Putamen (tissue), 1 donor: ENCODE results near the gene DPH6.
"Not testable (repeated sequence)": the region's sequence is repeated elsewhere in the genome, so short reads cannot be mapped to it uniquely, and the experiment has no call there.

ENCODE experiments used
- DNase-seq: peaks from one replicate; pipeline ENCODE4 v3.0.0-alpha.2; 2016; ENCODE audit warnings: low spot score

DPH6 gene

DNA sequence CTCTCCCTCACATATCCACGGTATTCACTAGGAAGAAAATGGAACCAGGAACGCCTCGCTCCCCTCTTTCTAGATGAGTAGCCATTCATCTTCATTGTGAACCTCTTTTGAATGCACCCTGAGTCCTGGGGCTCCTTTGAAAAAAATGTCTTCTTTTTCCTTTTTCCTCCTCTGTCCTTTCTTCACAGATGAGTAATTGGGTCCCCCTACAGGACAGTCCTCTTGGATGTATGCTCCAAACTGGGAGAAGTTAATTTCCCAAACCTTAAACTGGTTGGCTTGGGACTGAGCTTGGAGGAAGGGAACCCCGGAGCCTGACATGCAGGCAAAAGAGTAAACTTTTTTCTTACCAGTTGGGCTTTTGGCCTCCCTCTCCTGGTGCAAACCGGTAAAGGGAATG is 108.8 kb downstream of the DPH6 start:
- DNase-seq: no peak

DNA sequence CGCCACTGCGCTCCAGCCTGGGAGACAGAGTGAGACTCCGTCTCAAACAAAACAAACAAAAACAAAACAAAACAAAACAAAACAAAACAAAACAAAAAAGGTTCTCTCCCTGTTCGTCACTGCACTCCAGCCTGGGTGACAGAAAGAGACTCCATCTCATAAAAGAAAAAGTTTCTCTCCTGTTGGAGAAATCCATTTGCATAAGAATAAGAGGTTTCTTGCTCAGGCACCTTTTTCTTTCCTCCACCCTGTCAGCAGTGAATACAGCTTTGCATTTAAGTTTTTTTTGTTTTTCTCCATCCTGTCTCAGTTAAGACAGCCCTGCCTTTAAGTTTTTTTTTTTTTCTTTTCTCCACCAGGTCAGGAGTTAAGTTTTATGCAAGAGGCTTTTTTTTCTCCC is 109.5 kb downstream of the DPH6 start:
- DNase-seq: no peak

DNA sequence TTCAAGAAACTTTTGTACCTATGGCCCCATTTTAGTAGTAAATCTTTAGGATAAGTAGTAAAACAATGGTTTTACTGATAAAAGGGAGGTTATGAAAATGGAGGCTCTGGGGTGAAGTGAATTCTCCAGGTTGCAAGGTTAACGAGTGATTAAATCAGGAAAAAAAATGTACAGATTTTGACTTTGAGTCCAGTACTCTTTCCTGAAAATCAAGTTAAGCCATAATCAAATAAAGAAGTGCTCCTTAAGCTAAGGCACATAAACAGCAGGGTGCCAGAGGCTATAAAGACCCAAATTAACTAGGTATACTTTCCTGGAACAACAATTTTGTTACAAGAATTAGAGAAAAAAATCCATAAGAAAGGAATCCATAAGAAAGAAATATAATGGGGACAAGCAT is 114.7 kb downstream of the DPH6 start:
- no peak for DNase-seq

DNA sequence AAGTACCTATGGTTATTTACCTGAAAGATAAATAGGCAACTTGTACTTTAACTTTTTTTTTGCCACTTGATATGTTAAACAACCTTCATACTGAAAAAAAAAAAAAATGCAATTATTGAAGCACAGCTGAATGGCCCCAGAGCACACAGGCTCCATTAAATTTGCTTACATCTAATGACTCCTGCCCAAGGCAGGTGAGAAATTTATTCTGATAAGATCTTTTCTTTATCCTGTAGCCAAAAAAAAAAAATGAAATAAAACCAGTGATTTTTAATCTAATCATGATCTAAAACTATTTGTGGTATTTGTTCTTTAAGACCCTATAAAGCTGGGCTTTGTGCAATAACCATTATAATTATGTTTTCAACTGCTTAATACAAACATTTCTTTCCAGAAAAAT is 115.7 kb downstream of the DPH6 start:
- no peak for DNase-seq

DNA sequence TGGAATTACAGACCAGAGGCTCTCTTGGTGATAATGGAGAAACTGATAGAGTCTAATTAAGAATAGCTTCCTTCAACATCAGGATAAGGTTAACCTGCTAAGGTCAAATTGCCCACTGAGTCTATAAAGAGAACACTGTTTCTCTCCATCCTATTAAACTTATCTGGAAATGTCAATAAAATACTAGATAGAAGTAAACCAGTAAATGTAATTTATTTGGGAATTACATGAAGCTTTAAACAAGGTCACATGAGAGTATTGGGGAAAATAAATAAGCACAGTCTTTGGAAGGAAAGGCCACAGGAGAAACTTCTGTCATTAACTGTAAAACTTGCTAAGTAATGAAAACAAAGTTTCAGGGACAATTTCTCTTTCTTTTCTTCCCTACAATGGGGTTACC is 118.5 kb downstream of the DPH6 start:
- DNase-seq: no peak

DNA sequence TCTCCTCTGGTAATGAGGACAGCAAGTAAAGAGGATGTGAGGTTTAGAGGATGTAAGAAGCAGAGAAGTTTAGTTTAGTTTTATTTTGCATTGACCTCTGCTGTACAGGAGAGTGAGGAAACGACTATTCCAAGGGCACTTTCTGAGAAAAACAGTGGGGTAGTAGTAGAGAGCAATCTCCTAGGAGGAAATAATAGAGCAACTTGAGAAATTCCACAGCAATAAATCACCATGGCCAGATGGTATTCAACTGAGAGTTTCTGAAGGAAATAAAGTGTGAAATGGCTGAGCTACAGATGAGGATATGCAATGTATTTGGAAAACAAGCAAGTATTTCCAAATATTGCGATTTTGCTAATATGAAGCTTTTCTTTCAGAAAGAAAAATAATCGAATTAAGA is 118.9 kb downstream of the DPH6 start:
- DNase-seq: no peak

DNA sequence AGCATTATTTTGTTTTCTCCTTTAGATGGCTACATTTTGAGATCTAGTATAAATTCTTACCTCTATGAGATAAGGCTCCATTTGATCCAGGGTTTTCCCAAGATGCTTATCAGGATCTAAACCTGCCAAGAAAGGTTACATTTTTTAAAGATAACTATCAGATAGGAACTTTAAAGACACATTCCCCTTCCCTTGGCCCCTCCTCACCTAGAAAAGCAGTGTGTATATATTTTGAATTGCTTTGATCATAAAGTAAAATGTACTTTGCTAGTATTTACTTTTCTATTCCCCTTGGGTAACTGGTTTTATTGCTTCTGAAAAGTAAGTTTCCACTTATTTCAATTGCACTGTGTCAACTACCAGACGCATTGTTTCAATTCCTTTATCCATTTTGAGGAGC is 135.2 kb downstream of the DPH6 start:
- DNase-seq: no peak

DNA sequence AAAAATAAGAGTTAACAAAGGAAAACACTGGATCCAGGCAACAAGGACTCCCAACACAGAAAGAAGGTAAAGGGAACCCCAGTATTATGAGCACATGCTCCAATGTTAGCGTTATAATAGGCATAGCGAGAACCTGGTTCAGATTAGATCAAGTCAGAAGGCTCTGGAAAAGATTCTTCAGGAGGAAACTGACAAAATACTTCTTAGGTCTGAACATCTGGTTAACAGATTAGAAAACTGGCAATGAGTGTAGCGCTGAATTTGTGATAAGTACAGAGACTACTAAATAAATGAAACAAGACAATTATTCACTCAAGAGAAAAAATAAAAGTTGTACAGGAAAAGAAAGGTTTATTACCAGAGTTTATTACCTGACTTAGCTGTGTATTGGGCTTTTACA is 146.1 kb downstream of the DPH6 start:
- DNase-seq: no peak

DNA sequence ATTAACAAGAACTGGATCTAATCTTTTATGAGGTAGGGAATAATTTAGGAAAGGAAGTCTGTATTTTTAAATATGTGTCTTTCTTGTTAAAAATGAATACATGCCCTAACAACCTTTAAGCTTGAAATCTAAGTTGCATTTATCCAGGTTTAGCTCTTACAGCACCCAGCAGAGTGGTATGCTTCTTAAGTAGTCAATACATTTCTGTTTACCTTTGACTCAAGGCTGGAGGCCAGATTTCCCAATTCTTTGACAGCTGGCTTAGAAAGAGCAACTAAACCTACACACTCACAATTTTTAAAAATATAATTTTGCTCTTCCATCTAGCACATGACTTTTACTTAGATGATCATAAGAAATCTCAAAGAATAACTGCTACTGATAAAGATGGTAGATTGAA is 148.9 kb downstream of the DPH6 start:
- no peak for DNase-seq

DNA sequence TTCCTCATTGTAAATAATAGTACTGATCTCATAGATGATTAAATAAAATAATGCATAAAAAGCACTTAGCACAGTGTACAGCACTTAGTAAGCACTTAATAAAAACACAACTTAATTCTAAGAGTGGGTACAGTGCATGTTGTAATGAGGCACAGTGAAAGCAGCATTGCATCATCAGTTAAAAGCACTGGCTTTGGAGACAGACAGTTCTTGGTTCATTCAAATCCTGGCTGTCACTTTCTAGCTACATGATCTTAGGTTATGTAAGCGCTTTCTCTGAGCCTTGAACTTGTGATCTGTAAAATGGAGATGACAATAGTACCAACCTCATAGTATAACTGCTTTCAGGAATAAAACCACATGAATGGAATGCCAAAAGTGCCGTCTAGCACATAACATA is 151.5 kb downstream of the DPH6 start:
- no peak for DNase-seq

DNA sequence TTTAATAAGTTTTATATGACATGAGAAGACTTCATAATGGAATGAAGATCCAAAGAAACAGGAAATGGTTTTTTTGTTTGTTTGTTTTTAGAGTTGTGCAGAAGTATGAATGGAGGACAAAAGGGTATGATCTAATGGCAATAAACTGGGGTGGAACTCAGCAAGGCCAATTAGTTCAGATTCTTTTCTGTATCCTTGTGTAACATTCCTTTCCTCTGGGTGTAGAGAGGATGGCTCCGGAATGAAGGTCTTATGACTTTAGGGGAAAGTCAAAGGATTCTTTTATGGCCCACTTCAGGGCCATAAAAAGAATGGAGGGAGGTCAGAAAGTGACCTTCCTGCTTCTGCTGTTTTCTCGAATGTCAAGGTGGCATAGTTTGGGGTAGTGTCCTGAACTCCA is 152.6 kb downstream of the DPH6 start:
- no peak for DNase-seq

DNA sequence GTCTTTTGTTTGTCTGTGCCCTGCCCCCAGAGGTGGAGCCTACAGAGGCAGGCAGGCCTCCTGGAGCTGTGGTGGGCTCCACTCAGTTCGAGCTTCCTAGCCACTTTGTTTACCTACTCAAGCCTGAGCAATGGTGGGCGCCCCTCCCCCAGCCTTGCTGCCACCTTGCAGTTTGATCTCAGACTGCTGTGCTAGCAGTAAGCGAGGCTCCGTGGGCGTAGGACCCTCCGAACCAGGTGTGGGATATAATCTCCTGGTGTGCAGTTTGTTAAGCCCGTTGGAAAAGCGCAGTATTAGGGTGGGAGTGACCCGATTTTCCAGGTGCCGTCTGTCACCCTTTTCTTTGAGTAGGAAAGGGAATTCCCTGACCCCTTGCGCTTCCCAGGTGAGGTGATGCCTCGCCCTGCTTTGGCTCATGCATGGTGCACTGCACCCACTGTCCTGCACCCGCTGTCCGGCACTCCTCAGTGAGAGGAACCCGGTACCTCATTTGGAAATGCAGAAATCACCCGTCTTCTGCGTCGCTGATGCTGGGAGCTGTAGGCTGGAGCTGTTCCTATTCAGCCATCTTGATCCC is 154.5 kb downstream of the DPH6 start:
- not testable (repeated sequence) for DNase-seq

DNA sequence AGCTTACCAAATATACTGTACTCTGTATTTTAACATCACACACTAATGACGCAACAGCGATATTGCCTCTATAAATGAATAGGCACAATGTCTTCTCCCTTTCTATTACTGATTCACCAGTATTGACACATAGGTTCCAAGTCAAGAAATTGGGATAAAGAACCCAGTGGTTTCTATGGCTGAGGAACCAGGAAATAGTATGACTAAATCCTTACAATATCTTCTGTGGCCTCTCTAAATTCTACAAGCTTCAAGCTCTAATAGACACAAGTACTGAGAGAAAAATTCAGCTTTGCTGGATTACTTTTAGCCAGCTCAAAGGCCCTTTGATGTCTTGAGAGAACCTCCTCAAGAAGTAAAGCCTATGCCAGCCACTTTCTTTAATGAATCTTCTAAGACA is 162.5 kb downstream of the DPH6 start:
- no peak for DNase-seq

DNA sequence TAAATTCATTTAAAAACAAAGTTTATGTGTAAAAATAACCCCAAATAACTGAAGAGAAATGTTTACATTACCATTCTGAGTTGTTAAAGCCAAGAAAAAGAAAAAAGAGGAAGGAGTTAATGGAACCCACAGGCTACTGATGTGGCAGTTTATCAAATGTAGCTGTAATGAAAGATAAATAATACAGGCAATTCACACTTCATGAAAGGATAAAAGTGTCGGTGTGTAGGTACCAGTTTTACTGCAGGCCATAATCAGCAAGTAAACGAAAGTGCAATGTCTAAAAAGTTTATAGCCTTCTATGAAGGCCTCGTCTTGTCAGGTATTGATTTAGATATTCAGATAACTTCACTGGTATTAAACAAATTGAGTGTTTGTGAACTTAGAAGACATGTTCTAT is 164.6 kb downstream of the DPH6 start:
- no peak for DNase-seq

DNA sequence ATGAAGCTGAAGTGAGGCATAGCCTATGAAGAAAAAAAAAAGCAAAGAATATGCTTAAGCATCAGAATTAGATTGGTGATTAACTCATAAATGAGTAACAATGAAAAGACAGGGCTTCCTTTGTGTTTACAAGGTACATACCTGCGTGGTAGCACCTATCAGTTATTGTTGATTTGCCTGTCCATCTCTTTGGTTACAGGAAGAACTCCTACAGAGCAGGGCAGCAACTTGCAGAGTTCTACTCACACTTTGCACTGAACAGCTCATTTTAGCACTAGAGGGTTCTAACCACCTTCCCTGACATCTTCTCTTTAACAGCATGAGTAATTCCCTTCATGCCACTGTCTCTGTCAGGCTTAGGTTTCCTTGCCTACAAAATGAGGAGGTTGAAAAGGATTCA is 166.0 kb downstream of the DPH6 start:
- DNase-seq: no peak

DNA sequence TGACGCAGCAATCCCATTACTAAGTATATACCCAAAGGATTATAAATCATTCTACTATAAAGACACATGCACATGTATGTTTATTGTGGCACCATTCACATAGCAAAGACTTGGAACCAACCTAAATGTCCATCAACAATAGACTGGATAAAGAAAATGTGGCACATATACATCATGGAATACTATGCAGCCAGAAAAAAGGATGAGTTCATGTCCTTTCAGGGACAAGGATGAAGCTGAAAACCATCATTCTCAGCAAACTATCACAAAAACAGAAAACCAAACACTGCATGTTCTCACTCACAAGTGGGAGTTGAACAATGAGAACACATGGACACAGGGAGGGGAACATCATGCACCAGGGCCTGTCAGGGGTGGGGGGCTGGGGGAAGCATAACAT is 167.5 kb downstream of the DPH6 start:
- not testable (repeated sequence) for DNase-seq

DNA sequence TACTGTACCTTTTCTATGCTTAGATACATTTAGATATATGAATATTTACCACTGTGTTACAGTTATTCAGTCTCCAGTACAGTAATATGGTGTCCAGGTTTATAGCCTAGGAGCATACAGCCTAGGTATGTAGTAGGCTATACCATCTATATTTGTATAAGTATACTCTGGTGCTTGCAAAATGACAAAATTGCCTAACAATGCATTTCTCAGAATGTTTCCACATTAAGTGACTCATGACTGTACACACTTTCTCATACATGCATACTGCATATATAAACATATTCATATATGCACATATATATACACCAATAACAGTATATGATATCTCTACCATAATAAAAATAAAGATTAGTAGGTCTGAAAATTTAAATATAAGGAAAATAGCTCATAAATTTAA is 169.3 kb downstream of the DPH6 start:
- DNase-seq: no peak

DNA sequence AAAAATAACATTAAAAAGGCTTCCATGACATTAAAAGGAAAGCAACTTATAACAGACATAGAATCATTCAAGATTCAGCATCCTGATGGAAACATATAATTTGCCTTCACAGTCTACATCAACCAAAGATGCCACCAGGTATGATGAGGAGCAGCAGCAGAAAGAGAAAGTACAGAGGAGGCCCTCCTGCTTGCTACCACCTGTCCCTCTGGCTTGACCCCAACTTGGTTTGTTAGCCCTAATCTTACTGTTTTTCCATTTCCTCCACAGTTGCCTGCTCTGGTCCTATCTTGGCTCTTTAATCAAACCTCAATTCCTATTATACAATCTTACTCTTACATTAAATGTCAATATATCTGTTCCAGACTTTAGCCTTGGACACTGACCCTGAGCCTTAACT is 171.3 kb downstream of the DPH6 start:
- no peak for DNase-seq

DNA sequence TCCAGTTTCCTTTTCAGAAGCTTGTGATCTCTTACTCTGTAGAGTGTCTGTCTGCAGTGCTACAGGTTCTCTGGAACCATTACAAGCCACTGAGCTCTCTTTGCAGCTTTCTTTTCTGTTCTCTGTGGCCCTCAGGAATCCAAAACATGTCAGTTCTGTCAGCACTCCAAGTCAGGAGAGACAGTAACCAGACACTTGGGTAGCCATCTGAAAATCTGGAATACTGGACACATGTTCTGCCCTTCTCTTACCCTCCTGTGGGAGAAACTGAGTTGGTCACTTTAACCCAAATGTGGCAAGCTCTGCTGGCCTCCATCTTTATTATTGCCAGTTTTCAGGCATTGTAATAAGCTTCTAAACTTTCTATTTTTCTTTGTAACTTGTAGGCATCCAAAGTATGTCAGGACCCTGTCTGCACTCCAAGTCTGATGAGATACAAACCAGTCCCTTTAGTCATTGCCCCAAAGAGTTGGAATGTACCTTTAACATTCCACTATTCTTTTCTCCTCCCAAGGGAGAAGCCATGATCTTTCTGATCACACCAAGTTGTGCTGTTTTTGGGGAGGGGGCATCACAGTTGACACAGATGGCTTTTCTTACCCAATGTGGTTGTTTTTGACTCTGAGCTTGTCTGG is 183.7 kb downstream of the DPH6 start:
- no peak for DNase-seq

DNA sequence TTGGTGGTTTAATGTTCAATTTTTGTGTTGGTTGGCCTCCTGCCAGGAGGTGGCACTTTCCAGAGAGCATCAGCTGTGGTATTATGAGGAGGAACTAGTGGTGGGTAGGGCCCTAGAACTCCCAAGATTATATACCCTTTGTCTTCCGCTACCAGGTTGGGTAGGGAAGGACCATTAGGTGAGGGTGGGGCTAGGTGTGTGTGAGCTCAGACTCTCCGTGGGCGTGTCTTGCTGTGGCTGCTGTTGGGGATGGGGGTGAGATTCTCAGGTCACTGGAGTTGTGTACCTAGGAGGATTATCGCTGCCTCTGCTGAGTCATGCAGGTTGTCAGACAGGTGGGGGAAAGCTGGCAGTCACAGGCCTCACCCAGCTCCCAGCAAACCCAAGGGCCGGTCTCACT is 187.1 kb downstream of the DPH6 start:
- DNase-seq: no peak

DNA sequence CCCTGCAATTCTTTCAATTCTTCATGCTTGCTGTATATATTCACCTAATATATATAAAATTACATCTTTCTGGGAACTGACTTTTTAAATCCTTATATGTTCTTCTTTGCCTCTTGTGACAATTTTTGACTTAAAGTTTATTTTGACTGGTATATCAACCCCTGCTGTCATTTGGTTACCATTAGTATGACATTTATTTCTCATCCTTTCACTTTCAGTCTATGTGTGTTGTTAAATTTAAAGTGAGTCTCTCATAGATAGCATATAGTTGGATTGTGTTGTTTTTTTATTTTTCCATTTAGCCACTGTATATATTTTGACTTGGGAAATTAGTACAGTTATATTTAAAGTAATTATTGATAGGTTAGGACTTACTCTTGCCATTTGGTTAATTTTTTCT is 194.9 kb downstream of the DPH6 start:
- DNase-seq: no peak

DNA sequence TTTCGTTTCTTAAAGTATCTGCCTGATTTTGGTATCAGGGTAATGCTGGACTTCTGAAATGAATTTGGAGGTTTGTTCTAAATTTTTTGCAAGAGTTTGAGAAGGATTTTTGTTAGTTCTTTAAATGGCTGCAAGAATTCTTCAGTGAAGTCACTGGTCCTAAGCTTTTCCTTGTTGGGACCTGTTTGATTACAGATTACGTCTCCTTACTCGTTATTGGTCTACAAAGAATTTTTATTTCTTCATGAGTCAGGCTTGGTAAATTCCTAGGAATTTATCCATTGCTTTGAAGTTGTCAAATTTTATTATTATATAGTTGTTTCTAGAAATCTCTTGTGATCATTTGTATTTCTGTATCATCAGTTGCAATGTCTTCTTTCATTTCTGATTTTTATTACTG is 196.0 kb downstream of the DPH6 start:
- DNase-seq: no peak

DNA sequence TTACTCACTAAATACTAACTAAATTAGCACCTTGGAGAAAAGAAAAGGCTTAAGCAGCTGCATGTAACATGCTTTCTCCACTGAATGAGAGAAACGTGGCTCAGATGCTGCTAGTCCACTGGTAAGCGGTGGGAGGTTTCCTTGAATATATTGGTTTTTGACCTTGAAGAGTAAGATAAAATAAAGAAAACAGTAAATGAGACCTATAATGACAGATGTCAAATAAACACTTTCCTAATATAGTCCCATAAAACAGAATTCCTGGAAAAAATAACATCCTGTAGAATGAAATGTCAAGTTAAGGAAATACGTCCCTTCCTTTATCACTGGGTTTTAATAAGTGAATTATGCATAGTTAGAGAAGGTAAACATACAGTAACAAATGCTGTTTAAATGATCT is 215.0 kb downstream of the DPH6 start:
- no peak for DNase-seq

DNA sequence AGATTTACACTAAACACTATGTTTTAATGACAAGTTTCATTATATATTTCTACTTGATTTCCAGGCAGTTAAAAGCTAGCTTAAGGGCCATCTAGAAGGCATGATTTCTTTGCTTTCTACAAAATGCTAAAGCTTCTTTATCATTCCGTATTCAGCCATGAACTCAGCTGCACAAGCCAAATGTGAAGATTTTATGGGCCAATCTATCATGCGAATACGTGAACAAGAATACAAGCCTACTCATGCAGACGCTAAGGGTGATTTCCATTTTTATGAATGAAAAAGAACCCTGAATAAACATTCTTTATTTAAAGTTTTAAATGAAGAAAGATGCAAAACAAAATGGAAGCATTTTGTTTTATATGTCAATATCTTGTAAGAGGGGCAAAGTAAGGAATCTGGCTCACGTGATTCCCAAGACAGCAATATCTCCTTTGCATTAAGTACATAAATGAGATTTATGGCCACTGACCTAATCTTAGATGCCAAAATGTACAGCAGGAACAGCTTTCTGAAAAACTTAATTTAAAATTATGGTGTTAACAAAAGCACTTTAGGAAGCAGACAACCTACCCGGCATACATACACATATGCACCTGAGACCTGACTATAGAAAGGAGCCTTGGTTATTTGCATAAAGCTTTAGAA is 215.8 kb downstream of the DPH6 start:
- no peak for DNase-seq
